GM11168 (cell line): ENCODE results near the gene RFX2.

ENCODE experiments used
- in situ Hi-C: fragments of 300-500 bp; cut with MboI; formaldehyde crosslinking; loops from one replicate; pipeline ENCODE4 v1.12.0; 2022; ENCODE audit warnings: low sequenced_read_pairs; ENCODE audit not compliant: unreplicated experiment

Gene RFX2

GRCh38 chr19:5949792-5950305 is 160.5 kb downstream of the RFX2 start:
- in situ Hi-C loops = no loop called here

GRCh38 chr19:5948752-5949564 is 161.3 kb downstream of the RFX2 start:
- in situ Hi-C loops = no loop called here

- in situ Hi-C loops = no loop called here
These were observed 162.9 kb downstream of the RFX2 start for GRCh38 chr19:5947435-5947834.

- in situ Hi-C loops = no loop called here
These were observed 166.7 kb downstream of the RFX2 start for GRCh38 chr19:5943623-5944022.
